Suppressor macrophage treated with lipopolysaccharide for 4 hours (primary cell): ENCODE measurements around the gene DMWD.
"Not testable (repeated sequence)": the region's sequence is repeated elsewhere in the genome, so short reads cannot be mapped to it uniquely, and the experiment has no call there.

Experiments used
- DNase-seq: peaks from one replicate; pipeline ENCODE4 v3.0.0-alpha.2; 2020

The DMWD gene

DNA sequence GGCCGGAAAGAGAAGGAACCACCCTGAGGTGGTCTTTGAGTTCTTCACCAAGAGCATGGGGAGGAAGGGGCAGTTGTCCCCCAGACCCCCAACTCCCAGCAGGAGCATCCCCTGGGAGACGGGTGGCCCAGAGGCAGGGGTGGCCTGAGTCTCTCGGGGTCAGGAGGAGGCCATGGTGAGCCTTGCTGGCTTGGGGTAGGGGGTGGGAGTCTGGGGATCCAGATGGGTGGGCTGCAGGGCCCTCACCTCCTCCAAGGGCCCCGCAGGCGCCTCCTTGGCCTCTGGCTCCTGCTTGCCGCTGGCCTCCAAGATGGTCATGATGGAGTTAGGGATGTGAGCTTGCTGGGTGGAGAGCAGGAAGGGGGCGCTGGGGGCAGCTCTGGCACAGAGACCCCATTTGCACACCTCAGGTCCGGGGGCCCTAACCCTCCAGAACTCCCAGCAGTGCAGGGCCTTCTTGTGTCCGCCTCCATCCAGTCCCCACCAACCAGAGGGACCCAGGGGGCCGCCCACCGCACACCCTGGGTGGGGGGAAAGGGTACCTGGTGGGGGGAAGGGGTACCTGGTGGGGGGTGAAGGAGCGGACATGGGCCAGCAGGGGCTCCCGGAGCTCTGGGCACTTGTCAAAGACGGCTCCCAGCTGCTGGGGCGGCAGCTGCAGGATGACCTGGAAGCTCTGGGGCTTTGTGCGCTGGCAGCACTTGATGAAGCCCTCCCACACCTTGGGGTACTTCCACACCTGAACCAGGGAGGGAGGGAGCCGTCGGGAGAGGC lies 23.8 kb upstream of the DMWD start:
- DNase-seq: no peak

DNA sequence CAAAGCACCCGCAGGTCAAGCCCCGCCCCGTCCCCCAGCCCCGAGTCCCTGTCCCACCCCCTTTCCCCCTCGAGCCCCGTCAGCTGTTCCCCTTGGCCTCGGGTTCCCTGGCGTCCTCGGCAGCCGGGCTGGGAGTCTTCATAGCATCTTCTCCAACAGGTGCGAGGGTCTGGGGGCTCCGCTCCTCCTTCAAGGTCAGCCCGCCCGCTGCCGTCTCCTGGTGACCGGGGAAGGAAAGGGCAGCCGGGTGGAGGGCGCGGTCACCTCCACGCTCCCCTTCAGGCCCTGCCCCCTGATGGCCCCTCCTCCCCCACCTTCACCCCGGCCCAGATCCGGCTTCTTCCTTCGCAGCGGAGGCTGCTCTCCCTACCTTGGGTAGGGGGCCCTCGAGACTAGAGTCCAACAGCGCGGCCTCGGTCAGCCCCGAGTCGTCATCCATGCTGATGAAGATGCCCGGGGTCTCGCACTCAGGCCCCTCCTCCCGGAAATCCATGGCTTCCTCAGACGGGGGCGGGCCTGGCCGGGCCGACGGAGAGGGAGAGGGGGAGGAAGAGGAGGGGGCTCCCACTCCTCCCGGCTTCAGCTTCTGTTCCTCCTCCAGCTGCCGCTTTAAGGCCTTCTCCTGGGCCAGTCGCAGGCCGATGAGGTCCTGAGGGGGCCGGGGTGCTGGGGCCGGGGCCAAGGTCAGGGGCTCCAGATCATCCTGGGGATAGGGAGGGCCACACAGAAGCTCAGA lies 23.0 kb upstream of the DMWD start:
- DNase-seq: no peak

DNA sequence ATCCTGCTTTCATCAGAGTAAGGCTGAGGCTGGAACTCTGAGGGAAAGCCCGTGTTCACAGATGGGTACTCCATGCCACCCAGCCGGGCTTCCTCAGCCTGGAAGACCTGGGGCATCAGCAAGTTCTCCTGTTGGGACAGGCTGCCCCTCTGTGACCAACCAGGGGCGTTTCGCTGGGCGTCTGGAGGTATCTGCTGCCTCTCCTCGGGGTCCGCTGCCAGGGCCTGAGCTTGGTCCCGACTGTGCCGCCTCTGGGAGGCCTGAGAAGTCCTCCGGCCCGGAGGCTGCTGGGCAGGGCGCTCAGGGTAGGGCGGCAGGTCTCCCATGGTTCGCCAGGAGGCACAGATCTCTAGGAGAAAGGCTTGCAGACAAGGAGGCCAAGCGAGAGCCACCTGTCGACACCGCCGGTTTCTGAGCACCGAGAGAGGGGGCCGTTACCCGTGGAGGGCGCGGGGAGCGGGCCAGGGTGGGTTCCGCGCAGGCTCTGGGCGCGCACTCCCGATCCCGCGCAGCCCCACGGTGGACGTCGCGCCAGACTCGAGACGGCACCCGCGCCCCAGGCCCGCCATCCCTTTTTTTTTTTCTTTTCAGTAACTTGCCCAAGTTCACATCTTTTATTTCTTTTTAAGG lies 22.3 kb upstream of the DMWD start, which contains the start of gene RSPH6A:
Gene RSPH6A, minus strand, starts transcription at position 458 of the 630 bp plus-strand sequence. Its CDS starts 132 bp downstream, at position 326.
- no peak for DNase-seq

DNA sequence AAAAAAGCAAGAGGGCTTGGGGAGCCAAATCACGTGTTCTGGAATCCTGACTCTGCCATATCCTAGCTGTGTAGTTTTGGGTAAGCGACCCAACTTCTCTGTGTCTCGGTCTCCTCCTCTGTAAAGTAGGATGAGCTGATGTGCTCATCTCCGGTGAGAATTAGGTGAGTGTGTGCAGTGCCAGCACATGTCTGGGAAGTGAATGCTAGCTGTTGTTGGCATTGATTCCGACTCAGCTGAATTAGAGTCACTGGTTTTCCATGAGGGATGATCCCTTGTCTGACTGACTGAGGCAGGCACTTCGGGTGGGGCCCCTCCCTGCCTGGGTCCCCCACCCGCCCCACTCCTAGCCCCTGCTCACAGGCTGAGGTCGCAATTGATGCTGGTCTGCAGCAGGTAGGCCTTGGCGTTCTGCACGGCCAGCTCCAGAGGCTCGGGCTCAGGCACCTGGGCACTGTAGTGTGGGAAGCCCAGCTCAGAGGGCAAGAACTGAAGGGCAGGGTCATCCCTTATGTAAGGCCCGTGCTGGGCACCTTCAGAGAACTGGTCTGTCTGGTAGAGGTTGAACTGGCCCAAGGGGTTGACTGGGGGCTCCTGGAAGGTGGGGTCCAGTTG lies 21.6 kb upstream of the DMWD start:
- DNase-seq: no peak

DNA sequence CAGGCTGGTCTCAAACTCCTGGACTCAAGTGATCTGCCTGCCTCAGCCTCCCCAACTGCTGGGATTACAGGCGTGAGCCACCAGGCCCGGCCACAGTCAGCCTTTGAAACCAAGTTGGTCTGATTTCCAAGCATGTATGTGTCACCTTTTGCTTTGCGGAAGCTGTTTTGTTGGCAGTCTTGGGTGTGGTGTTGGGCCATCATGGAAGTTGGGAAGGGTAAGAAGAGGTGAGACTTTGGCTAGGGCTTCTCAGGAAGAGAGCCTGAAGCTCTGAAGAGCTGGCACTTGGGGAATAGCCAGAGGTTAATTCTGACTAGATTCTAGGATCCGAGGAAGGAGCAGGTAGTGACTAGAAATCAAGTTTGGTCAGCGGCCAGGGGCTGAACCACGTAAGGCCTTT lies 19.7 kb upstream of the DMWD start:
- no peak for DNase-seq

DNA sequence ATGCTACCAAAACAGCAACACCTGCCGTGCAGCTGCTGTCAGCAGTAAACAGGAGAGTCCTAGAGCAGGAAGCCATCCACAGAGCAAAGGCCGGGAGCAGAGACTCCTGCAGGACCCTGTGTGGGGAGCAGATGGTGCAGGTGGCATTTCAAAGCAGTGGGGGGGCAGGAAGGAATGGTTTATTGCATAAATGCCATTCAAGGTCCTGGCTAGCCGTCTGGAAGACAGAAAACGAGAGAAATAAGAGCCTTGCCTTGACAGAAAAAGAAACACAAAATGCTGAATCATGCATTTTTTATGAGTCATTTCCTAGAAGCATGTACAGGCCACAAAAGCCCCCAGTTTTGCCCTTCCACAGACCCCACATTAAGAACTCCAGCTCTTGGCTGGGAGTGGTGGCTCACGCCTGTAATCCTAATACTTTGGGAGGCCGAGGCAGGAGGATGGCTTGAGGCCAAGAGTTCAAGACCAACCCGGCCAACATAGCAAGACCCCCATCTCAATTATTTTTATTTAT lies 17.1 kb upstream of the DMWD start:
- DNase-seq: peak; percentile 39

DNA sequence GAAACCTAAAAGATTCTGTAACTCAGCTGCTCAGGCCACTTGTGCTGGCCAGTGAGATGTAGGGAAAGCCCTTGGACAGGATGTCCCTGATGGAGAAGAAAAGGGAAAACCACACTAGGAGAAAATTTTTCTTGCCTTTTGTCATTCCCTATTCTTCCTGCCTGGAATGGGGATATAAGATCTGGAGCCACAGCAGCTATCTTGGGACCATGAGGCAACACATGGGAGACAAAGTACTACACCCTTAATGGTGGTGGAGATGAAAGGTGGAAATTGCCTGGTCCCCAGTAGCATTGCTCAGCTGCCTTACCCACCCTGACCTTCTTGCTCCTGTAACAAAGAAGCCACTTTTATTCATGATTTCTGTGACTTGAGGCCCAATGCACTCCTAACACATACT lies 13.1 kb upstream of the DMWD start:
- no peak for DNase-seq

DNA sequence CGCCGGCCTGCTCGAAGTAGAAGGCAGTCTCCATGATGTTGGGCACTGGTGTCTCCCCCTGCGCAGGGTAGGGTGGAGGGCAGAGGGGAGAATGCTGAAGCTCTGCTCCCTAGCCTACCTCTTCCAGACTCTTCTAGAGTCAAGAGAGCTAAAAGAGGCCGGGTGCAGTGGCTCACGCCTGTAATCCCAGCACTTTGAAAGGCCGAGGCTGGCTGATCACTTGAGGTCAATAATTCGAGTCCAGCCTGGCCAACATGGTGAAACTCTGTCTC lies 12.2 kb upstream of the DMWD start:
- no peak for DNase-seq

DNA sequence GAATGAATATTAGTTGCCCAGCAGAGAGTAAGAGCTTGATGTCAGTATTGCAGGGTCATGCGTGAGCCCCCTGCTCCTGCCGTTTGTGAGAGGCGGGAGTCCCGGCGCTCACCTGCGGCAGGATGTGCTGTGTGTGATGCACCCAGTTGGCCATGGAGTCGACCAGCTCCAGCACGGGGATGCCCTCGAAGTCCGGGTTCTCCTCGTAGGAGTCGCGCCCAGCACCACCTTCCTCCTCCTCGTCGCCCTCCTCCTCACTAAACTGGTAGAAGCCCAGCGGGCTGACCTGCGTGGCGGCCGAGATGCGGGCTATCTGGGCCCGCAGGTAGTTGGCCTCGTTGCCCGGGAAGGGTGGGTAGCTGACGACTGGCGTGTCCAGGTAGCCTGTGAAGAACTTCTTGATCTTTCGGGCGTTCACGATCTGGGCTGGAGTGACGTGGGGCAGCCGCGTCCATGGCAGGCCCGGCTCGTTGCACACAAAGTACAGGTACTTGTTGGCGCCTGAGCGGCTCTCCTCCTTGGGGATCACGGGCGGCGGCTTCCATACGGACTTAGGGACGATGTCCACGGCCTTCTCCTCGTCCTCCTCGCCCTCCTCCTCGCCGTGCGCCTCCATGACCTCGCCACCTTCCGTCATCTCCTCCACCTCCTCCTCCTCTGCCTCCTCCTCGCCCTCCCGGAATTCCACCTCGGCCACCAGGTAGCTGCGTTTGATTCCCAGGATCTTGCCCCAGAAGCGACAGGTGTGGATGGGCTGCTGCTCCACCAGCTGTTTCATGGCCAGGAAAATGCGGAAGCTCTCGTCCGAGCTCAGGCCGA lies 11.7 kb upstream of the DMWD start:
- no peak for DNase-seq

DNA sequence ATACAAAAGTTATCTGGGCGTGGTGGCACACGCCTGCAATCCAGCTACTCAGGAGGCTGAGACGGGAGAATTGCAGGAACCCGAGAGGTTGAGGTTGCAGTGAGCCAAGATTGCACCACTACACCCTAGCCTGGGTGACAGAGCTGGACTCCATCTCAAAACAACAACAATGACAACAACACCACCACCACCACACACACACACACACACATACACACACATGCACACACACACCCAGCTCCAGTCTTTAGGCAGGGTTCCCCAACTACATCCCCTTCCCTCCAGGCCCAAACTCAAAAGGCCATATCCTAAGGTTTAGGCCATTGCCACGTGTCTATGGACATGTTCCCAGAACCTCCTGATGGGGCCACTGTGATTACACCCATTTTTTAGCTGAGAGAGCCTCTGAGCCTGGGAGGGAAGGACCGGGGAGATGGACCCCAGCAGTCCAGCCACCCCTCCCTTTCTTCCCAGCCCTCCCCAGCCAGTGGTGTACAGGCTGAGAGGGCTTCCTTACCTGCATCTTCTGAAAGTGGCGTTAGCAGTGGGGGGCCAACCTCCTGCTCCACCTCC lies 9.0 kb upstream of the DMWD start:
- DNase-seq: no peak

DNA sequence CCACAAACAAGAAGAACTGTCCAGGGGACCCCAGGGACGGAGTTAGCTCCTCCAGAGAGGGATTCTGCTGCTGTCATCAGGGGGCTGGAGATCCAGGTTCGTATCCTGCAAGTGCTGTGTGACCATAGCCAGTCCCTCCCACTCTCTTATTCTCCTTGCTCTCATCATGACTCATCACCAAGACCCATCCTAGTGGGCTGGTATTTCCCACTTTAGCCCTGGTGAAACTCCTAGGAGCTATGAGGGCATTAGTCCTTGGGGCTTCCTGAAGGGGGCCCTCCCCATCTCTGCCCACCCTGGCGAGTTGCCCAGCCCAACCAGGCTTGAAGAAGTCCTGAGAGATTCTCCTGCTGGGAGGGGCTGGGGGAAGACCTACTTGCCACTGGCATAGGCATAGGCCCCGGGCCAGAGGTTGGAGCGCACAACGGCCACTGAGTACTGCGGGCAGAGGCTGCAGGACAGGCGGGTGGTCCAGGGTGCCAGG lies 7.5 kb upstream of the DMWD start:
- DNase-seq: peak; percentile 44

DNA sequence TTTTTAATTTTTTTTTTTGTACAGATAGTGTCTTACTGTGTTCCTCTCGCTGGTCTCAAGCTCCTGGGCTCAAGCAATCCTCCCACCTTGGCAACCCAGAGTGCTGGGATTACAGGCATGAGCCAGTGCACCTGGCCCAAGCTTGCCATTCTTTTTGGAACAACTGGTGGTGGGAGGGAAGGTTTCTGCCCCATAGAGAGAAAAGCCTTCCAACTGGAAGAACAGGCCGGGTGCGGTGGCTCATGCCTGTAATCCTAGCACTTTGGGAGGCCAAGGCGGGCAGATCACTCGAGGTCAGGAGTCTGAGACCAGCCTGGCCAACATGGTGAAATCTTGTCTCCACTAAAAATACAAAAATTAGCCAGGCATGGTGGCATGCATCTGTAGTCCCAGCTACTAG lies 6.9 kb upstream of the DMWD start:
- DNase-seq: not testable (repeated sequence)

DNA sequence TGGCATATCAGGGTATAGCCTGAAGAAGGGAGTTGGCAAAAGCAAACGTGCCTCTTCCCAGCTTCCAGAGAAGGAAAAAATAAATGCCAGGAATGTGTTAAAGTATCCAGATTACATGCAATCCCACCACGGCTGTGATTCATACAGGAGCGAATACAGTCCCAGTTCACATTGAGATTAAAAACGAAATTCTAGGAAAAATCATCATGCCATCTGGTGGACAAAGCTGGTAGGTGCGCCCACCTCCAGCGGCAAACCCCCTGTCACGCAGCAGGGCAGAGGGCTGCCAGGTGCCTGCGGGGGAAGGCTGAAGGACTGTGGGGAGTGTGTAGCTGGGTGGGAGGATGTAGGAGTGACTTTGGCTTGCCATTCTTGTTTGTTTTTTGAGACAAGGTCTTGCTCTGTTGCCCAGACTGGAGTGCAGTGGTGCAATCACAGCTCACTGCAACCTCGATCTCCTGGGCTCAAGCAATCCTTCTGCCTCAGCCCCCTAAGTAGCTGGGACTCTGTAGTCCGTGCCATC lies 6.4 kb upstream of the DMWD start:
- peak; percentile 65 for DNase-seq

DNA sequence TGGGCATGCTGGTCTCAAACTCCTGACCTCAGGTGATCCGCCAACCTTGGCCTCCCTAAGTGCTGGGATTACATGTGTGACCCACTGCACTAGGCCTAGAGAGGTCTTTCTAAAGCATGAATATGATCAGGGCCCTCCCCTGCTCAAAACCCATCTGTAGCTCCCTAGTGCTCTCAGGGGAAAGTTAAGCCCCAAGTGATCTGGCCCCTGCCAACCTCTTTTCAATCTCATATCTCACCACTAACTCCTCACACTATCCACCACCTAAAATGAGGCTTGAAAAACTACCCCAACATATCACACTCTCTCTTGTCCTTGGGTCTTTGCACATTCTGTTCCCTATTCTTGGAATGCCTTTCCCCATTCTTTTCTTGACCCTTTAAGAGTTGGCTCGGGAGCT lies 2.0 kb upstream of the DMWD start:
- DNase-seq: no peak

DNA sequence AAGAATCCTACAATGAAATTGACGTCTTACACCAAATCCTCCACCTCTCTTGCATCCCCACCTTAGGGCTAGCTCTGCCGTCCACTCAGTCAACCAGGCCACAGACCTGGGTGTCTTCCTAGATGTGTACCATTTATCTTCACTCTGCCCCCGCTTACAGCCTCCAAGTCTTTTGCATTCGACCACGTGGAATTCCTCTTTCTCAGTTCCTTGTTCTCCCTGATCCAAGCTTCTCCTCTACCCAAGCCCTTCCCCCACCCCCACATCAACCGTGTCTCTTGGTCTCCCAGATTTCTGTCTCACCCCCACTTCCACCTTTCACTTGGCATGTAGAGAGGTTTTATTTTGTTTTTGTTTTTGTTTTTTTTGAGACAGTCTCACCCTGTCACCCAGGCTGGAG lies 1.2 kb upstream of the DMWD start:
- peak; percentile 45 for DNase-seq

DNA sequence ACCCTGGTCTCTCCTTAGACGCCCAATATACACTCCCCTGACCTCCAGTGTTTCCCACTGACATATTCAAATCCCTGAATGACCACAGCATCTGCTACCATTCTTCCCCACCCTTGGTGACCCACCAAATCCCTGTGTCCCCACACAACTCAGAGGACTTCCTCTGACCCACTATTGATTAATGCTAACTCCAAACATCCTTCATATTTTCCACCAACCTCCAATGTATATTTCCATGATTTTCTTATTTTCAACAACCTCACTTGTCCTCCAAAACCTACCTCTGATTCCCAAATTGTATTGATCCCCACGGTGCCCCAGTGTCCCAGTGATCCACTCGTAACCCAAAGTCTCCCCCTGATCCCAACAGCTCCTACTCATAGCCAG lies 526 bp upstream of the DMWD start:
- DNase-seq: no peak

DNA sequence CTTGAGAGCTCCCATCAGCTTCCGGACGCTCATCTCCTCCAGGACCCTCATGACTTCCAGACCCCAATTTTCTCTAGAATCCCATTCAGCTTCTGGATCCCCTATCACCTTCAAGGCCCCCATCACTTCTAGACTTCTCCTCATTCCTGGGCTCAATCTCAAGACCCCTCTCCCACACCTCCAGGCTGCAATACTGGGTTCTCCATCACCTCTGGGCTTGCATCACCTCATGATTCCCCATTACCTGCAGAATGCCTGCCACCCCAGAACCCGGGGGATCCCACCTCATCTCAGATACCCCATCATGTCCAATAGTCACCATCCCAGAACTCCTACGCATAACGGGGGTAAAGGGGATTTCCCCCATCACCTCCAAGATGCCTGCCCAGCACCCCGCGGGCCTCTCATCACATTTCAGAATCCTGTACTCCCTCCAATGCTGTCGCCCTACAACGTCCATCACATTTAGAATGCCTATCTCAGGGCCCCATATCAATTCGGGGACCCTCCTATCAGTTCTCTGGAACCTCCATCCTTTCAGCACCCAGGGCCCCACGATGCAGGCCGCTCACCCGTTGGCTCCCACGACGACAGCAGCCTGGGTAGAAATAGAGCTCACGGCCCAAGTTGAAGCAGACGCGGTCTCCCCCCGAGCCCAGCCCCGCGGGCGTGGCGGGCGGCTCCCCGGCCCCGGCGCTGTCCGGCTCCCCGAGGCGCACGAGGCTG lies 738 bp downstream of the DMWD start:
- DNase-seq: no peak

DNA sequence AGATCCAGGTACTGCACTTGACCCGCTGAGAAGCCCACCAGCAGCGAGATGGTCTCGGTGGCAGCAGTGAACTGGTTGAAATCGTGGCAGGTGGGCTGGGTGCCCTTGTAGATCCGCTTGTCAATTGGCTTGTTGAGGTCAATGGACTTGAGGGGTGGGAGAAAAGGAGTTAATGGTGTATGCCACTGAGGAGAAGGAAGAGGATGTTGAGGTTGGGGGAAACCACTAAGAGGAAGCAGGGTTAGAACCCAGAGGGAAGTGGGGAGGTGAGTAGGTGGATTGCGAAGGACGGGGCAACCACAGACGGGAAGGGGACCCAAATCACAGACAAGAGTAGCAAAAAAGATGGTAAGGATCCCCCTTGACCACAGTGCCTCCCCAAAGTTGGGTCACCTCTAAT lies 1.7 kb downstream of the DMWD start:
- peak; percentile 88 for DNase-seq

DNA sequence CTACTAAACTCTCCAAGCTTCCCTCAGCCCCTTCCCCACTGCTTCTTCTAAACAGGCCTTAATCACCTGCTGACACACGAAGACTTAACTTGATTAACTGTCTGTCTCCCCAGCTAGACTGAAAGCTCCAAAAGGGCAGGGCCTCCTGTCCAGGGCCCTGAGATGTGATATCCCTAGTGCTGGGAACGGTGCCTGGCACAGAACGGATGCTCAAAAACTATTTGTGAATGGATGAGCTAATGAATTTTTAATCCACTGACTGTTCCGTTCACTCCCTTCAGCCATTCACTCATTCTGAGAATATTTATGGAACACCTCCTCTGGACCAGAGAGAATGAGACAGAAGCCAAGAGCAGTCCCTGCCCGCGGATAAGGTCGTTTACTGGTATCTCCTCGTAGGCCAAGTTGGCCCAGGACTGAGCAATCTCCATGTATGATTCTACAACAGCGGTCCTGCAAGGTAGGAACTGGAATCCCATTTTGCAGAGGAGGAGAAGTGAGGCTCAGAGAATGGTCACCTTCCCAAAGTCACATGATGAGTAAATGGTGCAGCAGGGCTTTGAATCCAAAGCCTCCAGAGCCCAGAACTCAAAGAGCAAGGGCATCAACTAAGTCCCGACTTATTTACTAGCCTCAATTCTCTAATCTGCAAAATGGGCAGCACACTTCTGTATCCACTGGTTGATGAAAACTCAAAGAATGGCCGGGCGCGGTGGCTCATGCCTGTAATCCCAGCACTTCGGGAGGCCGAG lies 3.4 kb downstream of the DMWD start:
- DNase-seq: no peak

DNA sequence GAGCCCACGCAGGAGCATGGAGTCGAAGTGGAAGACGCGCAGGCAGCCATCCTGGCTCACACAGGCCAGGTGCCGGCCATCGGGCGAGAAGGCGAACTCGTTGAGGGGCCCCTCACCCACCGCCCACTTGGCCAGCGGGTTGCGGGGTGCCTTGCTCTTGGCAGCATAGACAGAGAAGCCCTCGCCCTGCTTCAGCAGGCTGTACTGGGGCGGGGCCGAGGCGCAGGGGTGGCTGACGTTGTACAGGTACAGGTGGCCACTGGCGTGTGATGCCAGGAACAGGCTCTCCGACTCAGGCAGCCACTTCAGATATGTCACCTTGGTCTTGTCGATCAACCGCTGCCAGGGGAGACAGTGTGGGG lies 6.1 kb downstream of the DMWD start:
- DNase-seq: no peak
